Inflammatory macrophage treated with lipopolysaccharide for 4 hours (primary cell): ENCODE data around the gene GCNT3.

Source experiments
- DNase-seq: peaks from one replicate; pipeline ENCODE4 v3.0.0-alpha.2; 2020

Gene GCNT3, protein sequence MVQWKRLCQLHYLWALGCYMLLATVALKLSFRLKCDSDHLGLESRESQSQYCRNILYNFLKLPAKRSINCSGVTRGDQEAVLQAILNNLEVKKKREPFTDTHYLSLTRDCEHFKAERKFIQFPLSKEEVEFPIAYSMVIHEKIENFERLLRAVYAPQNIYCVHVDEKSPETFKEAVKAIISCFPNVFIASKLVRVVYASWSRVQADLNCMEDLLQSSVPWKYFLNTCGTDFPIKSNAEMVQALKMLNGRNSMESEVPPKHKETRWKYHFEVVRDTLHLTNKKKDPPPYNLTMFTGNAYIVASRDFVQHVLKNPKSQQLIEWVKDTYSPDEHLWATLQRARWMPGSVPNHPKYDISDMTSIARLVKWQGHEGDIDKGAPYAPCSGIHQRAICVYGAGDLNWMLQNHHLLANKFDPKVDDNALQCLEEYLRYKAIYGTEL

DNA sequence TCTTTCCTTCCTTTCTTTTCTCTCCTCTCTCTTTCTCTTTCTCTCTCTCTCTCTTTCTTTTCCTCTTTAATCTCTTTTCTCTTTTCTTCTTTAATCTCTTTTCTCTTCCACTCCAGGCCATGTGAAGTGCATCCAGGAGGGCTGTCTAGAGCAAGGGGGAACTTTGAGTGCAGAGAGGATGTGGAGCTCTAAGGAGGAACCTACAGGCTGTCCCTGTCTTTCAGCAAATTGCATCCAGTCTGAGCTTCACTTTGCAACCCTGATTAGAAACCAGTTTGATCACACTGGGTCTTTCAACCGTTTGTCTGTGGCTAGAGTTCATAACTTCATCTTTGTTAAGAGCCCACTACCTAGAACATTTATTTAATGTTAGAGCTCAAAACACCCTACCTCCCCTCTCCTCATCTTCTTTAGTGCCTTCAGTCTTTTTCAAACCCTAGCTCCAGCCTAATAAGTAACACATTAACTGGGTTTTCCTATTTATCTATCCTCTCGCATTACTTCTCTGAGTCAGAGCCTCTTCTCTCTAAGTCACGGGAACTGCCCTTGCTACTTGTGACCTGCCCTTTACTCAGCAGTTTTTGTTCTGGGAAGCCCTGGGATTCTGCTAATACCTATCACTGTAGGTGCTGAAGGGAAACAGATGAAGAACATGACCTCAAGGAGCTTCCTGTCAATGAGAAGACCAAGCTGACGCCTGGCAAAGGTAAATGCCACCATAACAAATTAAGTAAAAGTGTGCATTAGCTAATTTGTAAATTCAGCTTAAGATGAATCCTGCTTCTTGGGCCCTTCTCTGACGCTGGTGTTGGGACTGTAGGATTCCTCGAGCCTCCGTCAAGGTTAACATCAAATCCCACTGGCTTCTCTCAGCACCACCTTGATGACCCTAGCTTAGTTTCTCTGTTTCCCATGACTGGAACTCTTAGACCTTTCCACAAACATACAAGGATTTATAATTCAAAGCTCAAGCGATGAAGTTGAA, at the start of gene GCNT3:
Gene GCNT3 (plus strand): TSS at position 508 of the 985 bp plus-strand sequence. CDS start 6,456 bp downstream, outside the sequence.
- peak; percentile 32 for DNase-seq

DNA sequence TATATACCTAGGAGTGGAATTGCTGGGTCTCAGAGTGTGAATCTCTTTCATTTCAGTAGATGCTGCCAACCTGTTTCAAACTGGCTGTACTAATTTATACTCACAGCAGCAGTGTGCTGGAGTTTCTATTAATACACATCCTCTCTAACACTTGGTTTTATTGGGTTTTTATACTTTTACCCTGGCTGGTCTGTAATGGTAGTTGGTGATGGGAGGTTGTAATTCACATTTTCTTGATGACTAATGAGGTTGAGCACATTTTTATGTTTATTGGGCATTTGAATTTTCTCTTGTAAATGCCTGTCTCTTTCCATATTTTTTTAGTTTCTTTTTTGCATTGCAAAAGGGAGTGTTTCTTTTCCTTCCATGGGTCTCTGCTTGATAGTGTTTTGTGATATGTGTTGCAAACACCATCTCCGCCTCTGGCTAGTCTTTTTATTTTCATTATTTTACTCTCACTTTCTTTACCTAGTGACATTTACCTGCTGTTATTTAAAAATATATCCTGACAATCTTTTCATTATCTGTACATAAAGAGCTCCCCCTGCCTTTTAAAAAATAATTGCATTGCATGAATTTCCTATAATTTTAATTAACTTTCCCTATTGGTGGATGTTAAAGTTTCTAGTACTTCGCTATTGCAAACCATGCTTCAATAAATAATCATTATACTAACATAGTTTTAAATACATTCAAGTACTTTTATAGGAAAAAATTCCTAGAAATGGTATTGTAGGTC, 49.0 kb upstream of the GCNT3 start:
- no peak for DNase-seq

DNA sequence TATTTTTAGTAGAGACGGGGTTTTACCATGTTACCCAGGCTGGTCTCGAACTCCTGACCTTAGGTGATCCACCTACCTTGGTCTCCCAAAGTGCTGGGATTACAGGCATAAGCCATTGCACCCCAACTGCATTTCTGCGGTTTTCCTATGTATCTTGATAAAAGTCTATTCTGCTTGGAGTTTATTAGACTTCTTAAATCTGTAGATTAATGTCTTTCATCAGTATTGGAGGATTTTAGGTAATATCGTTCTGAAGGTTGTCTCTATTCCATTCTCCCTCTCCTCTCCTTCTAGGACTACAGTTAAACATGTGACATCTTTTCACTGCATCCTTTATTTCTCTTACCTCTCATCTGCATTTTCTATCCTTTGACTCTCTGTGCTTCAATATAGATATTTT, 46.3 kb upstream of the GCNT3 start:
- no peak for DNase-seq

DNA sequence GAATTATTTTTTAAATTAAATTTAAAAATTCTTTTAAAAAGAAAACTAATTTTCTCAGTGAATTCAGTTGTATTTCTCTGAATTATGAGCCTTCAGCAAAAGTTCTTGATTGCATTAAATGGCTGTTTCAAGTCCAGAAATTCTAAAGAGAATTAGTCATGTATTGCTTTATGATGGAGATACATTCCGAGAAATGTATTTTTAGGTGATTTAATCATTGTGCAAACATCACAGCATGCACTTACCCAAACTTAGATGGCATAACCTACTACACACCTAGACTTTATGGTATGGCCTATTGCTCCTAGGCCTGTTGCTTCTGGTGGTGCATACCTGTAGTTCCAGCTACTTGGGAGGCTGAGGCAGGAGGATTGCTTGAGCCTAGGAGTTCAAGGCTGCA, 44.3 kb upstream of the GCNT3 start:
- DNase-seq, result no peak

DNA sequence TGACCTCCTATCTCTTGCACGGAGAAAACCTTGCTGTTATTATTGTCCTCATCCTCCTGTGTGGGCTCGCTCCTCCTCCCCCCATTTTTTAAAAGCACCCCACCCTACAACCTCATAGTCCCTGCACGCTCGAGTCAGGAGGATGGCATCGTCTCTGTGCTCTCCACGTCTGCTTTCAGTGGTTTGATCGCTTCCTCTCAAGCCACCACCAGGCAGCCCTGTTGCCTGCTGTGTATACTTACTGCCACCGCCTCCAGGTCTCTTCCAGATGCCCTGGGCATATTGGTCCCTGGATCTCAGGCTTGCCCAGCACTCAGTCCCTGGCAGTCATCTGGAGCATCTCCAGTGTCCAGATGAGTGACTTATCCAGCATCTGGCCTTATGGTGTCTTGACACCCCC, 42.1 kb upstream of the GCNT3 start:
- DNase-seq, result no peak

DNA sequence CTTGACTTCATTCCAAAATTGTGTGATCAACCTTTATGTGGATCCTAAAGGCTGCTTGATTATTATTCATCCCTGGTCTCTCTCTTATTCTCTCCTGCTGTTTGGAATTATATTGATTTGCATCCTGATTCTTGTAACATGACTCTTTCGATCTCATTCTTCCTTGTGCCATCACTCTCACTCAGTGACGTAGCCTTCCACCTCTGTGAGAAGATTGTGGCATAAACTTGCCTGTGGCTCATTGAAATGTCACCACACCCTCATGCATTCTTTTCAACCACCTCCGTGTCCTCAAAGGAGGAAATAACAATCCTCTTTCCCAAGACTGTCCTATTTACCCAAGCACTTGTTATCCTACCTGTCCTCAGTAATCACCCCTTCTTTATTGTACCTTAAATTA, 41.3 kb upstream of the GCNT3 start:
- no peak for DNase-seq

- DNase-seq, result no peak
These were observed 40.0 kb upstream of the GCNT3 start for GRCh38 chr15:59571606-59572005.

DNA sequence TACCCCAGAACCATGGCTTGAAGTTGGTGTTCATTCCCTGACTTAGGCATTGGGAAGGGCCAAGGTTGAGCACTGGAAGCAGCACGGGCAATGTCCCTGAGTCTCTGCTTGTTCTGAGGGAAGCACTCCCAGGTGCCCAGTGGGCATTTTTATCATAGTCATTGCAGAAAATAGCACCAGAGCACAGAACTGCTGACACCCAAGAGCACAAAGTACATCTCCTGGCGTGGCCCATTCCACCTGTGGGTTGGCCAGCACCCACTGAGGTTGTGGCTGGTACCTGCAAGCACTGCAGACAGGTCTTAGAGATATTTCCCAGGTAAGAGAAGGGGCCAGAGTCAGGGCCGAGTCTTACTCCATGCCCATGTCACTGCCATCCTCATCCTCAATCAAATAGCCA, 28.5 kb upstream of the GCNT3 start:
- no peak for DNase-seq

DNA sequence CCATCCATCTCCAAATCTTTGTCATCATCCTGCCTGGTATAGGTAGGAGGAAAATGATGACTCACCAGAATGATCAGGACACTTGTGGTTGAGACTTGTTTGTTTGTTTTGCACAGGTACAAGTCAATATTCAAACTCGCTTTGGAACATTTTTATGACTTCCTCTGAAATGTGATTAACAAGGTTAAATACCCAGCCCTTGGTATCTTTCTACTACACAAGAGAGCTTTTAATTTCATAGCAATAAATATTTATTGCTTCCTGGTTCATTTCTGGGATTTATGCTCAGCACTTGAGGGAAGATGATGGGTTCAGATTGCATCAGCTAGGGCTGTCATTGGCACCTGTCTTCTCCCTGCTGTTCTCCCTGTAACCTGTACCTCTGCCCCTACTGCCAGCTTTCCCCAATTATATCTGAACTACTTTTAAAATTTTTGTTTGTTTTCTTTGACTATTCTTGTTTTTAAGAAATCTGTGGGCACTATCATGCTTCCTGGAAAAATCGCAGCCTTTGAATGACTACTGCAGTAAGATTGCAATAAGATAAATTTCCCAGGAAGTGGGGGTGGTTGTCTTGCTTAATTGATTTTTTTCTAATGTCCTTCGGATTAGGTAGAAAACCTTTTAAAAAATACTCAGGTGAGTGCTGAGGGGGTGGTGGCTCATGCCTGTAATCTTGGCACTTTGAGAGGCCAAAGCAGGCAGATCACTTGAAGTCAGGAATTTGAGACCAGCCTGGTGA, 24.3 kb upstream of the GCNT3 start:
- no peak for DNase-seq

- peak; percentile 42 for DNase-seq
These were observed 21.6 kb upstream of the GCNT3 start for GRCh38 chr15:59590027-59590426.

GRCh38 chr15:59591356-59591755, 20.2 kb upstream of the GCNT3 start:
- DNase-seq, result no peak

DNA sequence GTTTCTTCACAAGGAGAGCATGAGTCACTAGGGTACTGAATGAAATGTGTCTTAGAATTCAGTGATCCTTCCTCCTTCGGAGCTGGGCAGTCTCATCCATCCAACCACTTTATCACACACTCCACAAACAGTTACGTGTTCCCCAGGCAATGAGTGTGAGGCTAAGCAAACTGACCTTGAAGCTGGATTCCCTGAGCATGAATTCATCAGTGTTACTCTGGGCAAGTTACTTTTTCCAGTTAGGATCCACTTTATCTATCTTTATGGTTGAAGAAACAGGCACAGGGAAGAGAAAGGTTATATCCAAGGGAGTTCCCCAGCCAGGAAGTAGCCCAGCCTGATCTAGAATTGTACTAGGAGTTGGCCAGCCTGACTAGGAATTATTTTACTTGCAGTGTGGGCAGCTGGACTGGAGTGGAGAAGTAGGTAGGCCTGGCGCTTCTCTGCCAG, 17.1 kb upstream of the GCNT3 start:
- DNase-seq, result peak; percentile 19

DNA sequence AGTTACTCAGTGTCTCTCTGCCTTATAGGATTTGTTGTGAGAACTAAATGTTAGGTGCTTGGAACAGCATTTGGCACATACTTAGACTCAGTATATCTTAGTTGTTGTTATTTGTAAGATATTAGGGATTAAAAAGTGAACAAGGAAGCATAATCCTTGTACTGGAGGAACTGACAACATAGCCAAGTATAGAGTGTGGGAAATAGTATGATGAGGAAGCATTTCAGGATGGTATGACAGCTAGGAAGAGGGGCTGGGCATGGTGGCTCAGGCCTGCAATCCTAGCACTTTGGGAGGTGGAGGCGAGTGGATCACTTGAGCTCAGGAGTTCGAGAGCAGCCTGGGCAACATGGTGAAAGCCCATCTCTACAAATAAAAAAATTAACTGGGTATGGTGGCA, 16.6 kb upstream of the GCNT3 start:
- no peak for DNase-seq

GRCh38 chr15:59595434-59595915, 16.1 kb upstream of the GCNT3 start:
- no peak for DNase-seq

- no peak for DNase-seq
These were observed 14.9 kb upstream of the GCNT3 start for GRCh38 chr15:59596640-59597039.

- DNase-seq, result no peak
These were observed 13.1 kb upstream of the GCNT3 start for GRCh38 chr15:59598461-59598860.

DNA sequence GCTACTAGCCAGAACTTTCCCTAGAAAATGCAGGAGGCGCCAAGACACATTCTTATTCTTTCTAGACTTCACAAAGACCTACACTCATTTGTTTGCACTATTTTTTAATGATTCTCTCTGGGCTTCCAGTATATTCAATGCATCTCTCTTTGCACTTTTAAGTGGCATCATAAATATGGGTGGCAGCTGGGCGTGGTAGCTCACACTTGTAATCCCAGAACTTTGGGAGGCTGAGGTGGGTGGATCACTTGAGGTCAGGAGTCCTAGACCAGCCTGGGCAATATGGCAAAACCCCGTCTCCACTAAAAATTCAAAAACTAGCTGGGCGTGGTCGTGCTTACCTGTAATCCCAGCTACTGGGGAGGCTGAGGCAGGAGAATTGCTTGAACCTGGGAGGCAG, 5.6 kb upstream of the GCNT3 start:
- DNase-seq, result no peak

GRCh38 chr15:59609730-59610712, 1.6 kb upstream of the GCNT3 start:
- no peak for DNase-seq

DNA sequence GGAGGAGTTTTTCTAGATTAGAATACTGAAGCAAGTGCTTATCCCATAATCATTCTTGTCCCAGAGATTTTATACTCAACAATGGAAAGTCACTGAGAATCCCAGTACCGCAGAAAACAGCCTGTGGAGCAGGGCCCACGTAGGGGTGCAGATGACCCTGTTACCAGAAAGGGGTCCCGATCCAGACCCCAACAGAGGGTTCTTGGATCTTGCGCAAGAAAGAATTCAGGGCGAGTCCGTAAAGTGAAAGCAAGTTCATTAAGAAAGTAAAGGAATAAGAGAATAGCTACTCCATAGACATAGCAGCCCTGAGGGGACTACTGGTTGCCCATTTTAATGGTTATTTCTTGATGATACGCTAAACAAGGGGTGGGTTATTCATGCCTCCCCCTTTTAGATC, 2.6 kb downstream of the GCNT3 start:
- DNase-seq, result no peak

- no peak for DNase-seq
These were observed 4.1 kb downstream of the GCNT3 start for GRCh38 chr15:59615661-59616060.

DNA sequence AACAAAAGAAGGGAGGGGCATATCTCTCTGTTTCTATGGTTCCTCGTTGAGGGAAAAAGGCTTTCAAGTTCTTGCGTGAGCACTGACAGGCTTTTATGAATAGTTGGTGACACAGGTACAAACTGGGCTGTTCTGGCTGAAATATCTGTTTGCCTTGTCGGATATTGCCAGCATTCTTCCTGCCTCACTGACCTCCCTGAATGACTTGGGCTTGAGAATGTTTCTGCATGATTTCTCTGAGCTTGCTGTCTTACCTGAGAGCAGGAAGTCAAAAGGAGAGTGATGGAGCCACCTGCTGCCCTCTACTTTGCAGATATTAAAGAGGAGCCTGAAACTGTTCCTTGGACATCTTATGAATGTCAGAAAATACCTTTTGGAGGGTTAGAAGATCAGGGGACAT, 4.8 kb downstream of the GCNT3 start:
- DNase-seq, result no peak
